Stimulated activated CD4-positive, alpha-beta T cell treated with anti-CD3 and anti-CD28 coated beads, Interleukin-2, amount 100 ng/mL, for 48 hours (primary cell): ENCODE results near the gene GLTP.

ENCODE experiments used
- DNase-seq, 2 donors: peaks; one replicate each; pipeline ENCODE4 v3.0.0-alpha.2; 2020

Gene GLTP

GRCh38 chr12:109840305-109841074 is 39.9 kb downstream of the GLTP start:
- no peak for DNase-seq

- DNase-seq: no peak
Measured at GRCh38 chr12:109839444-109839843, 40.9 kb downstream of the GLTP start.

GRCh38 chr12:109836916-109837315 is 43.4 kb downstream of the GLTP start:
- DNase-seq: no peak

- DNase-seq: no peak
Measured at GRCh38 chr12:109835827-109836226, 44.5 kb downstream of the GLTP start.

- no peak for DNase-seq
Measured at GRCh38 chr12:109833307-109834189, 46.8 kb downstream of the GLTP start, which contains the start of gene TRPV4. Gene TRPV4, minus strand, starts transcription at chr12:109833398. Its CDS starts 18,602 bp downstream, at chr12:109814796.

- no peak for DNase-seq
Measured at GRCh38 chr12:109832541-109833306, 47.6 kb downstream of the GLTP start.

GRCh38 chr12:109831929-109832328 is 48.4 kb downstream of the GLTP start:
- DNase-seq: no peak

GRCh38 chr12:109831365-109831764 is 49.0 kb downstream of the GLTP start:
- no peak for DNase-seq

- no peak for DNase-seq
Measured at GRCh38 chr12:109830718-109831117, 49.6 kb downstream of the GLTP start.

- DNase-seq: no peak
Measured at GRCh38 chr12:109830267-109830666, 50.1 kb downstream of the GLTP start.

GRCh38 chr12:109829667-109830066 is 50.7 kb downstream of the GLTP start:
- no peak for DNase-seq

- DNase-seq: no peak
Measured at GRCh38 chr12:109828754-109829511, 51.4 kb downstream of the GLTP start.

GRCh38 chr12:109827566-109828550 is 52.5 kb downstream of the GLTP start:
- no peak for DNase-seq

- no peak for DNase-seq
Measured at GRCh38 chr12:109827080-109827479, 53.3 kb downstream of the GLTP start.

GRCh38 chr12:109824731-109825130 is 55.6 kb downstream of the GLTP start:
- no peak for DNase-seq

- DNase-seq: no peak
Measured at GRCh38 chr12:109822951-109823411, 57.4 kb downstream of the GLTP start.

GRCh38 chr12:109822416-109822815 is 57.9 kb downstream of the GLTP start:
- DNase-seq: no peak

- DNase-seq: no peak
Measured at GRCh38 chr12:109821968-109822367, 58.4 kb downstream of the GLTP start.

- DNase-seq: no peak
Measured at GRCh38 chr12:109820816-109821381, 59.4 kb downstream of the GLTP start.

- no peak for DNase-seq
Measured at GRCh38 chr12:109818905-109819500, 61.3 kb downstream of the GLTP start.
